ENCODE data around the gene OR4D9. TPM values are rescaled to one million over a fixed set of nuclear protein-coding genes. Genes with fewer than 3 reads are reported as not detected.
"Not testable (repeated sequence)": the region's sequence is repeated elsewhere in the genome, so short reads cannot be mapped to it uniquely, and the experiment has no call there.

The OR4D9 gene
- total RNA-seq (2014; rRNA removed; shearing (Covaris generic)): not detected in 2 replicates
- not detected in 2 replicates for polyA plus RNA-seq (2014; cell fraction: nucleus; rRNA removed)

- DNase-seq (ENCODE audit: extremely low read depth, low read depth): no peak
These were observed at the start of gene OR4D9 for GRCh38 chr11:59510941-59511589. Gene OR4D9 (plus strand): TSS chr11:59511539. CDS start chr11:59514913, 3,374 bp downstream.

- no peak for DNase-seq (ENCODE audit: extremely low read depth, low read depth)
These were observed 48.1 kb upstream of the OR4D9 start for GRCh38 chr11:59463190-59463641.

GRCh38 chr11:59473015-59473414 is 38.3 kb upstream of the OR4D9 start, which contains the start of gene OR4D10:
Gene OR4D10 (plus strand): TSS chr11:59473315. CDS start chr11:59477430, 4,115 bp downstream.
- no peak for DNase-seq (ENCODE audit: extremely low read depth, low read depth)

GRCh38 chr11:59475176-59475575 is 36.2 kb upstream of the OR4D9 start:
- no peak for DNase-seq (ENCODE audit: extremely low read depth, low read depth)

GRCh38 chr11:59479906-59480305 is 31.4 kb upstream of the OR4D9 start:
- no peak for DNase-seq (ENCODE audit: extremely low read depth, low read depth)

- no peak for DNase-seq (ENCODE audit: extremely low read depth, low read depth)
These were observed 31.0 kb upstream of the OR4D9 start for GRCh38 chr11:59480359-59480758.

GRCh38 chr11:59501931-59502330 is 9.4 kb upstream of the OR4D9 start:
- no peak for DNase-seq (ENCODE audit: extremely low read depth, low read depth)

- DNase-seq (ENCODE audit: extremely low read depth, low read depth): no peak
These were observed 8.1 kb upstream of the OR4D9 start, which contains the start of gene OR4D11 for GRCh38 chr11:59503276-59503675. Gene OR4D11 (plus strand): TSS chr11:59503576. CDS start chr11:59503576, 0 bp downstream.

GRCh38 chr11:59511675-59512074 is 336 bp downstream of the OR4D9 start:
- no peak for DNase-seq (ENCODE audit: extremely low read depth, low read depth)

- DNase-seq (ENCODE audit: extremely low read depth, low read depth): not testable (repeated sequence)
These were observed 8.8 kb downstream of the OR4D9 start for GRCh38 chr11:59520139-59520538.

GRCh38 chr11:59520741-59521140 is 9.4 kb downstream of the OR4D9 start:
- no peak for DNase-seq (ENCODE audit: extremely low read depth, low read depth)

GRCh38 chr11:59523541-59523940 is 12.2 kb downstream of the OR4D9 start:
- no peak for DNase-seq (ENCODE audit: extremely low read depth, low read depth)

- no peak for DNase-seq (ENCODE audit: extremely low read depth, low read depth)
These were observed 17.4 kb downstream of the OR4D9 start for GRCh38 chr11:59528711-59529110.

- DNase-seq (ENCODE audit: extremely low read depth, low read depth): no peak
These were observed 21.3 kb downstream of the OR4D9 start for GRCh38 chr11:59532620-59533019.

GRCh38 chr11:59534676-59535075 is 23.3 kb downstream of the OR4D9 start:
- no peak for DNase-seq (ENCODE audit: extremely low read depth, low read depth)

GRCh38 chr11:59542142-59542810 is 30.9 kb downstream of the OR4D9 start:
- no peak for DNase-seq (ENCODE audit: extremely low read depth, low read depth)

GRCh38 chr11:59543713-59544112 is 32.4 kb downstream of the OR4D9 start:
- DNase-seq (ENCODE audit: extremely low read depth, low read depth): not testable (repeated sequence)

GRCh38 chr11:59544869-59545178 is 33.5 kb downstream of the OR4D9 start:
- DNase-seq (ENCODE audit: extremely low read depth, low read depth): no peak

GRCh38 chr11:59545179-59546020 is 34.1 kb downstream of the OR4D9 start:
- DNase-seq (ENCODE audit: extremely low read depth, low read depth): peak; percentile 90

GRCh38 chr11:59547605-59548308 is 36.4 kb downstream of the OR4D9 start:
- DNase-seq (ENCODE audit: extremely low read depth, low read depth): not testable (repeated sequence)

GRCh38 chr11:59548309-59548656 is 36.9 kb downstream of the OR4D9 start:
- no peak for DNase-seq (ENCODE audit: extremely low read depth, low read depth)
